NCI-H510A (cell line): ENCODE data around the gene TMEM108.

Experiments
- DNase-seq: peaks from one replicate; lab custom pipeline; 2025; lab: John Stamatoyannopoulos, UW

The TMEM108 gene

DNA sequence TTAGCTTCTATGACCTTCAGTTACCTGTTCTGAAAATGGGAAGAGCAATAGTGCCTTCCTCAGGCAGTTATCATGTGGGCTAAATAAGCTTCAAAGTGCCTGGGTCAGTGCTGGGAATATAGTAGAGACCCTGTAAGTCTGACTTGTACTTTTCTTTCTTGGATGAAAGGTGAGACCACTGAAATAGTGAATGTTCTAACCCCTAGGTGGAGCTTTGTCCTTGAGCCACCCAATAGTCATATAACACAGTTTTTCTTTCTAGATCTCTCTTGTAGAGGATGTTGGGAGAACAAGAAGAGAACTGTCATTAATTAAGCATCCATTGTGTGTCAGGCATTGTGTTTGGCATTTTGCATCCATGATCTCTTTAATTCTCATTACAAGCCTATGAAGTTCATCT lies 348.7 kb downstream of the TMEM108 start:
- no peak for DNase-seq

DNA sequence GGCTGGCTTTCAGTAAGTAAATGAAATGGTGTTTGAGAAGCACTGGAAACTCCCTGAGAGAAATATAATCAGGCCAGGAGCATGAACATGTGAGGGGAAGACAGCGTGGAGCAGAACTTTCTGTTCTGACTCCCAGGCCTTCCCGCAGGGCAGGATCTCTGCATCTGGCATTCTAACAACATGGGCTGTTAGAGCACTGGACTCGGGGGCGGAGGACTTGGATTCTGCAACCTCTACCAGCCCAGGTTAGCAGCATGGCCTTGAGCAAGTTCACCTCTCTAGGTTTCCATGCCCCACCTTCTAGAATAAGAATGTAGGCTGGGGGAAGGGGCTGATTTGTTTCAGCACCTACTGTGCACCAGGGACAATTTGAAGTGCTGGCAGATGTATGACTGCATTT lies 349.1 kb downstream of the TMEM108 start:
- DNase-seq, result no peak

DNA sequence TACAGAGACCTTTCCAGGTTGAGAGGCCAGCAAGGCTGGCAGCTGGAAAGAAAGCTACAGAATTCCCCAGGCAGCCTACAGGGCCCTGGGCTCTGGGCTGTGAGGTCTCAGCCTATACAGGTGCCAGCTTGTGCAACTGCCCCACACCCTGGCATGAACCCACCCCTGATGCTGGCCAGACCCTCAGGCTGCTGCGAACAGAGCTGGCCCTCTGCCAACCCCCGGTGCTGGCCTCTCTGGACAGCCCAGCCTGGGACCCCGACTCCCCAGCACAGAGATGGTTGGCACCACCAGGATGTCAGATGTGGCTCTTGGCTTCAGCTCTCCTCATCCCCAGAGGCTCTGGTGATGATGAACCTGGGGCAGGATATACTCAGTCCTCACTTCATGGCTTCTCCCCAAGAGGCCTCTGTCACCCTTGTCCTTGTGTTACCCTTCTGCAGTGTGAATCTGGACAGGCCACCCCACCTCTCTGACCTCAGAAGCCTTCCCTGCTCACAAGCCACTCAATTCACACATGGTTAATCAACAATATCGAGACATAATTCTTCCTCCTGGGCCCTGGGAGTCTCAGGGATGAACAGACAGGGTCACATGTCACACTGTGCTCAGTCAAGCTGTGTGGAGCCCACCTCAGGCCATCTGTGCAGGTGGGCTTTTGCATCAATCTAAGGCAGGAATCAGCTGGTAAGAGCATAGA lies 350.7 kb downstream of the TMEM108 start:
- DNase-seq, result no peak

DNA sequence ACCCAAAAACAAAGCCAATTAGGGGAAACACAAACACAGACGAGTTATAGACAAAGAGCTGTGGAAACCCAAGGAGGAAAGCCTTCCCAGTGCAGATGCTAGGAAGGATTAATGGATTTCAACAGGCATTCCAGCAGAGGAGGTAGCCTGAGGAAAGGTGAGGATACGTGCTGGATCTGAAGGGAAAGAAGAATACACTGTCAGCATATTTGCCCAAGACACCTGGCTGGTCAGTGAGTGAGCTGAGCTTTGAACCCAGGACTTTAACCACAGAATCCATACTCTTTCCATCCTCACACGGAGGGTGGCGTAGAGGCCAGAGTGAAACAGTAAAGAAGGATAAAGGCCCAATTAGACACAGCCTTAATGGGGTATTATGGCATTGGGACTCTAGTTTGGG lies 352.5 kb downstream of the TMEM108 start:
- no peak for DNase-seq

DNA sequence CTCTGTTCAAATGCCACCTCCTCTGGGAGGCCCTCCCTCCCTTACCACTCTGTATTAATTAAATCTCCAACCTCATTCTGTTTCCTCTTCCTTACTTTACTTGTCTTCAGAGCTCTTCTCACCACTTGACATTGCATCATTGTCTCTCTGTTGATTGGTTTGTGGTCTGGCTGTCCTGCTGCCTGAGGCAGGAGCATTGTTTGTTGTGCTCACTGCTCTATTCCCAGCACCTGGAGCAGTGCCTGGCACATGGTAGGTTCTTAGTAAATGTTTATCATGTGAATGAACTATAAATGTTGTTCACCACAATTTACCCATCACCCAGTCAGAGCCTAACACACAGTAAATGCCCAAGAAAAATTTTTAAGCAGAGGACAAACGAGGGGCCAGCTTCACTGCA lies 355.0 kb downstream of the TMEM108 start:
- DNase-seq, result no peak

DNA sequence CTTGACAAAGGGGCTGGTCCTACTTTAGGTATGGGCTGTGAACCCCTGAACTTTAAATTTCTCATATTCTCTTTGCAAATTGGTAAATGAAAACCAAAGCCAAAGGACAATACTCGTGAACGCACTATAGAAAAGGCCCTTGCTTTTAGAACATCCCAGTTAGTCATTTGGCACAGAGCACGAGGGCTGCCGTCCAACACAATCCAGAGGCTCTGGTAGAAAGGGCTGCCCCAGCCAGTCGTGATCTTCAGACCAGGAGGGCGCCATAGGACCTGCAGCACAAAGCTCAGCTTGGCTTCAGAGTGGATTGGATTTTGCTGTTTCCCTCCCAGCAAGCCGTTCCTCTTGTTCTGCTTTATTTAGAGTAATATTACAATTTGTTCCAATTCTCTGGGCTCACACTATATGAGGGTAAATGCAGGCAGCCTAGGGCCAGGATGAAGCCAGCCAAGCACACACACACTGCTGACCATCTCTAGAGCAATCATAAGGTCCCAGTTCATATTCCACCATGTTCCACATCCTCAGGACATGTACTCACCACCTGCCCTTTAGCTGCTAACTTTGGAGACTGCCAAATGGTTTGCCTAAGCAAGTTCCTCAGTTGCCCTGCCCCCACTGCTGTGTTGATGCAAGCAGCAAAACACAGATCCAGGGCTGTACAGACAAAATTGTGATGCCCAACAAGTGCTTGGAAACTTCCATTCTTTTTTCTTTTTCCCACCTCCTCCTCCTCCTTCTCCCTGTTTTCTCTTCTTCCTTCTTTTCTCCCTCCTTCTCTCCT lies 355.7 kb downstream of the TMEM108 start:
- no peak for DNase-seq

DNA sequence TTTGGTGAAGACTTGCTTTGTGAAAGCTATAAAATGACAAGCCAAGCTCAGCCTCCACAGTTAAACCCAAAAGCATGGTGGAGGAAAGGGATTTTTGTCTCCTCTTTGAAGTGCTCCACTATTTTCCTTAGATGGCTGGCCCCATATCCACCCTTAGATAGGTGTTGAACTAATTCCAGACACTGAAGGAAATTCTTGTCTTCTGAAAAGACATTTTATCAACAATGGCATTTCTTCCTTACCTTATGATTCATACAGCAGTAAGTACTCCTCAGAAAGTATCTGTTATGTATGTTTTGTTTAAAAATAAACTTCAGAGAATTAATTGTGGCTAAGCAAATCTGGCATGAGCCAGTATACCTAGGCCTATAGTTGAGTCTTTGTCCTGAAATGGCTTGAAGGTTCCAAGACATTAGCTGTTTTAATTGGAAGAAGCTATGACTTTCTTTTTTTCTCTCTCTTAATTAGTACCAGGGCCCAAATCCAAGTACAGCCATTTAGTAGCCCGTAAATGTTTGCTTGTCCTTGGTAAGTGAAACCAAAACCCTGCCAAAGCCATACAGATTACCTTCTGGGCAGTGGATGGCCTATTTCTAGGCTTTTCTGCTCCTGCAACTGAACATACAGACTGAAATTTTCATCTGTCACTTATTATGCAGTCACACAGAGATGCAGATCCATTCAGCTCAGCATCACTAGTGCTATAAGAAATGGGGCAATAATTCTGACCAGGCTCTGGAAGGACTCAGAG lies 356.5 kb downstream of the TMEM108 start:
- no peak for DNase-seq

DNA sequence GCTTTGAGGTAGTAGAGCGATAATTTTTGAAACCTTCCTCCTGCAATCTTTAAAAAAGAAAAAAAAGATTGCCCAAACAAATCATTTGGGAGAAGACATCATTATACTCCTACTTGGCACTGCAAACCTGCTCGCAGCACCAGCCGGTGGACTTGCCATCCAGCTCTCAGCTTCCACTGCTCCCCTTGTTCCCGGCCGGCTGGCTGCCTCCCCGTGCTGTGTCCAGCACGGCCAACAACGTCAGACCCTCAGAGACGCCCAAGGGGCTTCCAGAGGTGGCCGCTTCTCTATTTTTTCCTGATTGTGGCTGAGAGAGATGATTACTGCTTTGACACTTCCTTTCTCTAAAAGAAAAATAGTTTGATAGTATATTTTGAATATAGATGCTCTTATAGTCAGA lies 358.7 kb downstream of the TMEM108 start:
- no peak for DNase-seq

DNA sequence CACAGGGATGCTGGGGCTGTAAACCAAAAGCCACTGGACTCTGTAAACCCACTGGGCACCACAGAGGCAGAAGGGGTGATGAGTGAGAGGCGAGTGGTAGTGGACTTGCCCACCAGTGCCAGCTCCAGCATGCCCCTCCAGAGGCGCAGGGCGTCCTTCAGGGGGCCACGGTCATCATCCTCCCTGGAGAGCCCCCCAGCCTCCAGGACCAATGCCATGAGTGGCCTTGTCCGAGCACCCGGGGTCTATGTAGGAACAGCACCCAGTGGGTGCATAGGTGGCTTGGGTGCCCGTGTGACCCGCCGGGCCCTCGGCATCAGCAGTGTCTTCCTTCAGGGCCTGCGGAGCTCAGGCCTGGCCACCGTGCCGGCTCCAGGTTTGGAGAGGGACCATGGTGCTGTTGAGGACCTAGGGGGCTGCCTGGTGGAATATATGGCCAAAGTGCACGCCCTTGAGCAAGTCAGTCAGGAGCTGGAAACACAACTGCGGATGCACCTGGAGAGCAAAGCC lies 361.9 kb downstream of the TMEM108 start, which contains the start of gene BFSP2:
TSS of gene BFSP2 (plus strand) at position 51 of the 510 bp plus-strand sequence. CDS start at position 79, 28 bp downstream.
- DNase-seq, result no peak

DNA sequence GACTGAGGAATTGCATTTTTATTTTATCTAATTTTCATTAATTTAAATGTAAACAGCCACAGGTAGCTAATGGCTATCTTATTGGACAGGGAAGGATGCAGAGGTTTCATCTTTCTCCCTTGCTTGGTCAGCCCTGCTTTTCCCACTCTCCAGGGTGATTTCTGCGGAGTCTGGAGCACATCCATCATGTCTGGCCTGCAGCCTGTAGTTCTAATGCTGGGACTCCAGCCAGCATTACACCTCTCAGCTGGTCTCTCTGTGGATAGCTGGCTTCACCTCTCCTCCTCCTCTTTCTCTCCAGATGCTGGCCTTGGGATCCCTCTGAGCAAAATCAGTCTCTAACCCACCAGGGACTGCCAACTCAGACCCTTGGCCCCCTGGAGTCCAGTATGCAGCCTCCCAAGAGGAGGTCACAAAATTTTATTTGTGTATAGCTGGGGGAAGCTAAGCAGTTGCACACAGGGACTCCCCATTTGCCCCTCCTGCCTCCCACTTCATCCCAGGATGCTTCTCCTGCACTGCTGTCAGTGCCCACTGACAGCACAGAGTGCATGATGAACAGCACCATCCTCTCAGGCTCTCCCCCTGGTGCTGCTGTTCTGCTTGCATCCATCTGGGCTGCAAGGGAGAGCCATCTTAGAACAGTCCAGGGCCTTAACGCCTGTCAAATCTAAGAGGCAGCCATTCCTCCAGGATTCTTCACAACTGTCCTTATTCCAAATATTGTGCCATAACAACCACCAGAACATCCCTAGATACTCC lies 363.4 kb downstream of the TMEM108 start:
- no peak for DNase-seq

DNA sequence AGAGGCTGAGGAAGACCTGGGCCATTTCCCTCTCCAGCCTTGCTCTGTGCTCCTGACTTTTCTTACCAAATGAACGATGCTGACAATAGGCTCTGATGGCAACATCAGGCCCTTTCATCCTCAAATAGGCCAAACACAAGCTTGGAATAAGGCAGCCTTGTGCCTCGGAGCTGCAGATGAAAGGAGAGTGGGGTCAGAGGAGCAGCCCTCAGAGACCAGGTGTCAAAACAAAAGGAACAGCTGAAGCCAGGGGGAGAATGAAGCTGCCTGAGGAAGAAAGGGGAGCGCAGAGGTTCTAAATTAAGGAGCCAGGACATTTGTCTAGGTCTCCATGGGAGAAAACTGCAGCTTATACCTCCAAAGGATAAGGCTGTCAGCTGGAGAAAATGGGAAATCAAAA lies 366.7 kb downstream of the TMEM108 start:
- DNase-seq, result no peak

DNA sequence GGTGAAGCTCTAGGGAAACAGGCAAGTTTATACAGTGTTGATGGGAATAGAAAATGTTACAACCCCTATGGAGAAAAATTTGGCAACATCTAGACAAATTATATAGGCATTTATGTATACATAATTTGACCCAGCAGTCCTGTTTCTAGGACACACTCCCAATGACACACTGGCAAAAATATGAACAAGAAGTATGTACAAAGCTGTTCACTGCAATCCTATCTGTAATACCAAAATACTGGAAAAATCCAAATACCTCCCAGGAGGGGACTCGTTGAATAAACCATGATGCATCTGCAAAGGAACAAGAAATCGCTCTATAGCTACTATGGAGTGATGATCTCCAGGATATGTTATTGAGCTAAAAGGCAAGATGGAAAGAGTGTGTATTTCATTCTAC lies 370.2 kb downstream of the TMEM108 start:
- no peak for DNase-seq

DNA sequence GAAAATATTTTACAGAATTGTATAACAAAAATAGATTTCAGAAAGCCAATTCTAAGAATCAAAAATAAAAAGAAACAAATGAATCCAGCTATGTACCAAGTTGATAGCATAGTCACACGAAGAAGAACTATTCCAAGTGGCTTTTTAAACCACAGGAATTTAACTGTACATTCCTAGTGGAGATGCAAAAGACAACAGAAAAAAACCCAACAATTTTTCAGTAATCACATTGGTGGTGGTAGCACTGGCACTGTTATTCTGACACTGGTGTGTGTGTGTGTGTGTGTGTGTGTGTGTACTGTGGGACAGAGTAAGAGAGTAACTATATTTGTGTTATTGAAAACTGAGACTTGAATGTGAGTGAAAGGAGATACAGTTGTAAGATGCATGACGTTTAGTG lies 370.8 kb downstream of the TMEM108 start:
- no peak for DNase-seq

DNA sequence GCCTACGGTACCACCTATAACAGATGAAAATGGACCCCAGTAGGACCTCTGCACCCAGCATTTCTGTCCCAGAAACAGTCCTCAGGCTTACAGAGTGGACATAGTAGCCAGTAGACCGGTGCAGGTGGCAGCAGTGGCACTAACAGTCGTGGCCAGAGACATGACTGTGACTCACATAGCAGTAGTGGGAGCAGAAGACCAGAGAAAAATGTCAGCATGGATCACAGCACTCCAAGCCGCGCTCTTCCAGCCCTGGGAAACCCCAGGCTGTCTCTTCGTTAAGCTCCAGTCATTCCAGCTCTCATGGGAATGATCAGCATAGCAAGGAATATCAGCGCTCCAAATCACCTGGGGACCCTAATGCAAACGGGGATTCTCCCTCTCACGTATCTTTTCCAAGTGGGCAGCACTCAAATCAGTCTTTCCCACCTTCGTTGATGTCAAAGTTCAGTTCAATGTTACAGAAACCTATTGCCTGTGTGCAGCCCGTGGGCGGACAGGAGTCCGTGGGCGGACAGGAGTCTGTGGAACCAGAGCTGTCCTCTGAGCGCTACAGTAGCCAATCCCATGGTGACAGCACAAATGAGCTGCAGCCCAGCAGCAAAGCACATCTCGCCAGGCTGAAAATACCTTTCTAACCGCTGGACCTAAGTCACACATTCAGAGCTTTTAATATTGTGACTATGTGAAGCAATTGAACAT lies 372.2 kb downstream of the TMEM108 start:
- DNase-seq, result no peak

DNA sequence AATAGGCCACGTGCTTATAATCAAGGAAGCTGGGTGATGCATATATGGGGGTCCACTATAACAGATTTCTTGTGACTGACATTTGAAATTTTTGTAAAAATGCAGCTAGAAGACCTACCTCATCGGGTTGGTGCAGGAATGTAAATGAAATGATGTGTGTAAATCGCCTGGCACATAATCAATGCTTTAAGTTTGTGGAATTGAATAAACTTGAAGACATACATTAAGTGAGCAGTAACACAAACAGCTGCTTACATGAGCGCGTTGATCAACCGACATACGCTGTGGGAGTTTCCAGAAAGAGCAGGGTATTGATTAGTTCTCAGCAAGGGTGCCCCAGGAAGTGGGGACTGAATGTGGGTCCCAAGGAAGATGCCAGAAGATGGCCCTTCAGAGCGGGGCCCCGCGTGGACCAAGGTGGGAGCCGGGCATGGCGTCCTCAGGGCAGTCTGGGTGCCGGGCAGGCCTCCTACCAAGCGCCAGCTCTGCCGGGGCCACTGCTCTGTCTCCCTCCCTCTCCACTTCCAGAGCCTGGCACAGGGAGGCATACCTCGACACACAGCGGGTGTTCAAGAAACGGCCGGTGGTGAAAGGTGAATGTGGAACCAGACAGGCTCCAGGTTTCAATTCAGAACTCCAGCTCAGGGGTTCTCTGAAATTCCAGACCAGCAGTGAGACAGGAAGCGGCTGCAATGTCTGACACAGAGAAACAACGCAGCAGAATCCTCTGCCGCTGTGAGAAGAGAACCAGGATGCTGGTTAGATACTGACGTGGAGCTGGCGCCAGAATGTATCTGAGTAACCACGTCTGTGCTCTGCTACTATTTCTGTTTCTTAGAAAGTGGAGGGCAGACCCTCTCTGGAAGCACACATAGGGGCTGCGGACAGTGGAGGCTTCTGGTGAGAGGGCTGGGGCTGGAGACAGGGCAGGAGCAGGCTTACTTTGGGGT lies 374.3 kb downstream of the TMEM108 start:
- DNase-seq, result no peak

DNA sequence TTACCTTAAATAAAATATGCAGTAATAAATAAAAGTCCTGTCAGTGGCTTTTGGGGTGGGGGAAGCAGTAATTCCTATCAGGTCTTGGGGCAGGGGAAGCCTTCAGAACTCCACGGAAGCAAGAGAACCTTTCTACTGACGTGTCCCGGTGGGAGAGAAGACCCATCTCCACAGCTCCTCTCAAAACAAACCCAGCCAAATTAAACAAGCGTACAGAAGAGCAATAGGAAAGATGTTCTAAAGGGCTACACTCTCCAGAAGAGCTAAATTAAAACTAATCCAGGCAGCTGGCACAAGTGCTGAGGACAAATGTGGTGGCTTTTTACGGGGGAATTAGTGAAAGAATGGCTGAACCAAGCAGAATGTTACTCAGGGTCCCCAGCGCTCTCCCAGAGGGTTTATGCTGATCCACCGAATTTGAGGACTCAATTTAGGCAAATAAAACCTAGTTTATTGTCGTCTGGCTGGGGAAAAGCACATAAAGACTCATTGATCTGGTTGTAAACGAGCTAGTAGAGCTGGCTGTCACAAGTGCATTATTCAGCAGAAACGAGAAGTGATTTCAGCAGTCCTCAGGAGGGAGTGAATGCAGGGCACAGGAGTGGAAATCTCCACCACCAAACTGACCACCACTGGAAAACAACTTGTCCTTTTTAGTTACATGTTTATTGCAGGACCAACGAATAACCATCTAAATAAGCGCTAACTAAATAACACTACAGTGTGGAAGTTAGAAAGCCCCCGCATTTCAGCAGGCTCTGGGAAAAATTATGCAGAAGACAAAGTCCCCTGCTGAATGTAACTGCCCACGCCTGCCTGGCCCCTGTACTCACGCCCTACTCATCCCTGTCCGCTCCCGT lies 375.2 kb downstream of the TMEM108 start:
- no peak for DNase-seq

DNA sequence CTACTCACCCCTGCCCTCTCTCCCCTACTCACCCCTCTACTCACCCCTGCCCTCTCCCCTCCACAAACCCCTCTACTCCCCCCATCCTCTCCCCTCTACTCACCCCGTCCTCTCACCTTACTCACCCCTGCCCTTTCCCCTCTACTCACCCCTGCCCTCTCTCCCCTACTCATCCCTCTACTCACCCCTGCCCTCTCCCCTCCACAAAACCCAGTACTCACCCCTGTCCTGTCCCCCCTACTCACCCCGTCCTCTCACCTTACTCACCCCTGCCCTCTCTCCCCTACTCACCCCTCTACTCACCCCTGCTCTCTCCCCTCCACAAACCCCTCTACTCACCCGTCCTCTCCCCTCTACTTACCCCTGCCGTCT lies 375.8 kb downstream of the TMEM108 start:
- no peak for DNase-seq

DNA sequence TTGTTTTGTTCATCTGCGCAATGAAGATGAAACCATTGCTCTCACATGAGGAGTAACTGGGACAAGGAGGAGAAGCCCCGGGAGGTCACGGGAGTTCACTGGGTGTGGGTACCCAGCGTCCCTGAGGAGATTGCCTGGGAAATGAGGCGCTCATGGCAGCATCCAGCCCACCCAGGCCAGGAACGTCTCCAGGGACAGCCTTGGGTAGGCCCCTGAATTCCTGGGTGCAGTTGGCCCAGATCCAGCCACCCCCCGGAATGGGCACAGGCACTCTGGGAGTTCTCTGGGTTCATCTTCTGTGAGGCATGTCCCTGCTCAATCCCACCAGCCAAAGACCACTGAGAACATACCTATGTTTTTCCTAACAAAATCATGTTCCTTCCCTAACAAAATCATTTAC lies 380.2 kb downstream of the TMEM108 start:
- no peak for DNase-seq
